Stimulated activated CD8-positive, alpha-beta memory T cell treated with anti-CD3 and anti-CD28 coated beads, Interleukin-15, amount 100 ng/mL, for 24 hours (primary cell): ENCODE results near the gene CCDC136.

Experiments
- DNase-seq: peaks from one replicate; pipeline ENCODE4 v3.0.0-alpha.2; 2020; ENCODE audit warnings: low read depth

CCDC136 gene

DNA sequence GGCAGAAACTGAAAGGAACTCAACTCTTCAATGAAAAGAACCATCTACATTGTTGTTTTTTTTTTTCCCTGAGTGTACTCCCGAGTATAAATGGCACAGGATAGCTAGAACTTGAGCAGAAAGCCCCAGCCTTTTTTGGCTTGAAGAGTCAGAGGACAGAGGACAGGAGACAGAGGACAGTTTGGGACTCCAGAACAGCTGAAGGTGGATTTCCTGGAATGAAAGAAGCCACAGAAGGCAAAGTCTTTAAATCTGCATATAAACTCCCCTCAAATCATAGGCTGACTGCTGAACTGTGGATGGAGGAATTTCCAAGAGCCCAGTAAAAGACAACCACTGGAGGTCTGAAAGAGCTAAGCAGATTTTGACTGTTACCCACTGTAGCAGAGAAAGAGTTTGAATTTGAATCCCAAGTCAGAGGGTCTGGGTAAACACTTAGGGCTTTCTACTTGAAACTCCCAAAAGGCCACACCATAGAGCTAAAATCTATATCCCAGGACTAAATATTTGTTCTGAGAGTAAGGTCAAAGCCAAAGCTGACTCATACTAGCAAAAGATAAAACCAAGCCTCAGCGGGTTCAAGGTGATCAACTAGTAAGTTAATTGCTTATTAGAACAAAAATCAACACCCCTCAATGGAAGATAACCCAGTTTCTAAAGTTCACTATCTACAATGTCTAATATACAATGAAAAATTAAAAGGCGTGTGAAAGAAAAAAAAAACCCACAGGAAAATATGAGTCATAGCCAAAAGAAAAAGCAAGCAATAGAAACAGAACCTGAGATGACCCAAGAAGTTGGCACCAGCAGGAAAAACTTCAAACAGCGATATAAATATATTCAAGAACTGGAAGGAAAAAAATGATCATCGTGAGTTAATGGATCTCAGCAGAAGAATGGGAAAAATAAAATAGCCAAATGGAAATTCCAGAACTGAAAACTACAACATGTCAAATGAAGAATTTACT, 14.3 kb upstream of the CCDC136 start:
- DNase-seq: no peak

DNA sequence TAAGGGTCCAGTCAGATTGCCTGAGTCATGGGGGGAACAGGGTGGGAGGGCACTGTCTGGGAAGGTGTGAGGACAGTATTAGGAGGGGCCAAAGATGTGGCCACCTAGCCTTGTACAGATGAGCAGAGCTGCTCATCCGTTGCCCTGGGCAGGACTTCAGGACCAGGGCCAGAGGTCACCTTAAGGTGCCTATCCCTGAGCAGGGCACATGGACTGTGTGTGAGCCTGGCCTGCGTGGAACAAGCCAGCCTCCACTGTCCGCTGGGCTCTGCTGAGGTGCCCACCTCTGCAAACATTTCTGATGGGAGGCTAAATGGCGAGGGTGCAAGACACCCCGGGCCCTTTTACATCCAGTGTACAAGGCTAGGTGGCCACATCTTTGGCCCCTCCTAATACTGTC, 12.8 kb upstream of the CCDC136 start:
- DNase-seq: no peak

DNA sequence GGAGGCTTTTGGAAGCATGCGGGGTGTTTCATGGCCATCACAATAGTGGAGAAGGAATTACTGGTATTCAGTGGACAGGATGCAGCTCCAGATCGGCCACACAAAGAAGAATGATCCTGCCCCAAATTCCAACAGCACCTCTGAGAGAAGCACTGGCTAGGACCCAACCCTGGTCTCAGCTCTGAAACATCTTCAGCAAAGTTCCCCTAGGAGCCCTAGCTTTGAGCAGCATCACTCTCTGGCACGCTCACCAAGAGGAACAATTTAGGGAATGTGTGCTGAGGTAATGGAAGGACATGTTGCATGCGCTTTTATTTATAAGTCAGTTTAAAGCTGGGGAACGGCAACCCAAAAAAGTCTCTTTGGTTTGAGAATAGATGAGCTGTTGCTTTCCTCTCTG, 10.6 kb upstream of the CCDC136 start:
- DNase-seq: no peak

DNA sequence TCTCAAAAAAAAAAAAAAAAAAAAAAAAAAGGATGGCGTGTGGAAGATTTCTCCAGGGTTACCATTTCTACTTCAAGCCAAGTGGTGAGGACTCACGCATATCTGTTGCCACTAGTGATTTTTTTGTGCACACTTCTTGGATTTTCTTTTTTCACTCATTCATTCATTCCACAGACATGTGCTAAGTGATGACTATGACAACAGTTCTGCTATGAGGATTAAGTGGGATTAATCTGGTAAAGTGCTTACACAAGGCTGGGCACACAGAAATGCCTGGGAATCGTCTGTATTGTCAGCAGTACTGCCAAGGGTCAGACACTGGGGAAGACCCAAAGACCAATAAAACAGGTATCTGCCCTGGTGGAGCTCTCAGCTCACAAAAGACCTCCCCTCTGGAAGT, 9.9 kb upstream of the CCDC136 start:
- no peak for DNase-seq

DNA sequence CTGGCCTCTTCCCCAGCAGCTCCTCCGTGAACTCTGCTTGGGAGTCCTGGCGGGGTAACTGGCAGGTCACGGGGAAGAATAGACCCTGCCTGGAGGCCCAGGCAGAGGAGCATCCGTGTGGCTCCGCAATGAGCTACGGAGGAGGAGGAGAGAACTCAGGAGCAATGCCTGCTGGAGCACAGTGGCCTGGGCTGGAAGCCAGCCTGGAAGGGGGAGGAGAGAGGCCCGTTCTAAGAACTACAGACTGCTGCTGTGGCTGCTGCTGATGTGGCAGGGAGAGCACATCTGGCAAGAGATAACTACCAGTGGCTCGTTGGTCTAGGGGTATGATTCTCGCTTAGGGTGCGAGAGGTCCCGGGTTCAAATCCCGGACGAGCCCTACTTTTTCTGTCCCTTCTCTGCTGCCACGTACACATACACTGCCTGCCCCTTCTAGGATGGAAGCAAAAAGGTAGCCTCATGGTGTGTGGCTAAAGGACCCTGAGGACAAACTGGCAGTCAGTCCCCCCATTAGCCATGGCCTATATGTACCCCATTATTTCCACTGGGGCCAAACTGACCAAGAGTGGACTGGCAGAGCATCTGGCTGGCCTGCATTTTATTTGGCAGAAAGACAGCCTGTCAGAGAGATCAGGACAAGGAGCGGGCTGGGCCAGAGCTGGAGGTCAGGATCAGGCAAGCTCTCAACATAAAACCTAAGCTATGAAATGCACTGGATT, 8.5 kb upstream of the CCDC136 start:
- DNase-seq: no peak

DNA sequence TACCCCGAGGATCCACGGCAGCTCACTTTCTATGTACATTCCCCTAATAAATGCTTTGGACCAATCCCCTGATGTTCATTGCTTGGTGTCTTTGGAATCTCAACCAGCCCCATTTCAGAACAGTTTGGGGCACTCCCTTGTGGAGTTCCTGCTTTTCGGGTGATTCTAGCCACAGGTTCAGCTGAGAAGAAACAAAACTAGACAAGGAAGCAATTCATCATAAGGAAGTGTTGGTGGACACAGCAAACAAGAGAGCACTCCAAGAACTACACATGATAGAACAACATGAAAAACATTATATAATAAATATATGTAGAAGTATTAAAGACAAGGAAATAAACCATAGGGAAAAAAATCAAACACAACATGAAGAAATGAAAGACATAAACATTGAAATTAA, 6.0 kb upstream of the CCDC136 start:
- no peak for DNase-seq

DNA sequence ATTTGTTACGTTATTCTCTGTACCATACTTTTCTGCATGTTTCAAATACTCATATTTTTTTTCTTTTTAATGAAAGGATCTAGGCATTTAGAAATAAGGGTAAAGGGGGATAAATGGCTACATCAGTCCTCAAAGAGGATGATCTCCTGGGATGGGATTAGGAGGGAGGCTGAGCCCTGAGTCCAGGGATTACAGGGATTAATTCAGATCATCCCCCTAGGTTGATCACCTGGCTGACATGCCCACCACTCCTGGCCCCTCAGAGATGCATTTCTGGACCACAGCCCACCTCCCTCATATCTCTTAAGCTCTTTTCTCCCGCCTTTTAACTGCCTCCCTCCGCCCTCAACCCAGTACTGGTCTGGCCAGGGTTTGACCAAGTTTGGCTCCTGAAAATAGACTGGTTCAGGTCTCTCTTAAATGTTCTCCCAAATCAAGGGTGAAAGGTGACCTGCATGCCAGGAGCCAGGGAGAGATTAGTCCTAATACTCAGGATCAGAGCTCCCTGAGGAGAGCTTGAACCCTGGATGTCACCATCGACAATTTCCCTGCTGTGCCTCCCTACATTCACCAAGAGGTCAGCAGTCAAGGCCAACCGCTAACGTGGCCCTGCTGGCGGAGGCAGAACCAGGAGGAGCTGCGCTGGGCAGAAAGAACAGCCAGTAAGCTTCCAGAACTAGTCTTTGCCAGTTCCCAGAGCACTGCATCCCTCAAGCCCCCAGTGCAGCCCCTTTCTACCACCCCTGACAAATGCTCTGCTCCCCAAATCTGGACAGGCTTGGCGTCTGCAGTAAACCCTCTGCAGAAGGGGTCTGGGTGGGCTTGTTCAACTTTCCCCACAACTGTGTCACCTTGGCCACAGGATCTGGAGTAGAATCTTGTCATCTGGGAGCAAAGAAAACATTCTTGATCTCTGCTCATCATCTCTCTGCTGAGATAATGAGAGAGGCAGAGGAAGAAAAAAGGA, 3.0 kb upstream of the CCDC136 start:
- no peak for DNase-seq

DNA sequence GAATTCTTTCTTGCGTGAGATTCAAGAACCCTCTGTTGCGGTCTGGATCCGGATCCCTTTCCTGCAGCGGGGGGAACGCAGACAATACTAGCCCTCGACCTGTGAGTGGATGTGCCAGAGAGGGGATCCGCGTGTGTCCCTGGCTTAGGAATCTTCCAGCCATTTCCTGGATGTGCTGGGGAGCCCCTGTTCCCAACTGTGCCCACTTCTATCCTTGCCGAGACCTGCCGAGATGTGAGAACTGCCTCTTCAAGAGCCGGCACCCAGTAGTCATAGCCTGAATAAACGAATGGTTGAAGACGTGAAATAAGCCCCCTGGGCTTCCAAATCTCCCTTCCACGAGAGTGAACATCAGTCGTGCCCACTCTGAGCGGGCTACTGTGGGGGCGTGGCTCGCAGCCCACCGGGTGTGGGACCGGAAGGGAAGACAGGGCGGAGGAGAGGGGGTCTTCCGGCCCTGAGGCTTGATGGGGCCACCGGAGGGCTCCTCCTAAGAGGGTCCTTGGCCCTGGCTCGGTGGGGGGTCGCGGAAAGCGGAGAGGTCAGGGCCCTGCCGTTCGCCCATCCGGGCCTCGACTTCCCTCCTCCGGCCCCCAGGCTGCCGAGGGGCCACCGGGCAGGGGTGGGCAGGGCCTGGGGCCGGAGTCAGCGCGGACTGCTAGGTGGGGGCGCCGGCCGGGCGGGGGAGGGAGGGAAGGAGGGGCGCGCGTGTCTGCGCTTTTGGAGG, 1.3 kb upstream of the CCDC136 start:
- DNase-seq: no peak

DNA sequence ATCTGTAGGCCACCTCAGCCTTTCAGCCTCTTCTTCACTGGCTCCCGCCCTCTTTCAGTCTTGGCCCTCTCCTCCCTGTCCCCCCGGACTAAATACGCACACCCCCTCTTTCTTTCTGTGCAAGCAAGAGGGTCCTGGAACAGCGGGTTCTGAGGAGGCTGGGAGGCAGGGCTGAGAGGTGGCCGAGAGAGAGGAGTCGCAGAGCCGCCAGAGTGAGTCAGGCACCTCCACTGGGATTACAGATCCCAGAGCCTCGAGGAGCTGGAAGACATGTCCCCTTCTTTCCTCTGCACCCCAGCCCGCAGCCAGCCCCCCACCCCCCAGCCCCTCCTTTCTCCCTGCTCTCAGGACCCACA, 182 bp downstream of the CCDC136 start:
- DNase-seq: no peak

DNA sequence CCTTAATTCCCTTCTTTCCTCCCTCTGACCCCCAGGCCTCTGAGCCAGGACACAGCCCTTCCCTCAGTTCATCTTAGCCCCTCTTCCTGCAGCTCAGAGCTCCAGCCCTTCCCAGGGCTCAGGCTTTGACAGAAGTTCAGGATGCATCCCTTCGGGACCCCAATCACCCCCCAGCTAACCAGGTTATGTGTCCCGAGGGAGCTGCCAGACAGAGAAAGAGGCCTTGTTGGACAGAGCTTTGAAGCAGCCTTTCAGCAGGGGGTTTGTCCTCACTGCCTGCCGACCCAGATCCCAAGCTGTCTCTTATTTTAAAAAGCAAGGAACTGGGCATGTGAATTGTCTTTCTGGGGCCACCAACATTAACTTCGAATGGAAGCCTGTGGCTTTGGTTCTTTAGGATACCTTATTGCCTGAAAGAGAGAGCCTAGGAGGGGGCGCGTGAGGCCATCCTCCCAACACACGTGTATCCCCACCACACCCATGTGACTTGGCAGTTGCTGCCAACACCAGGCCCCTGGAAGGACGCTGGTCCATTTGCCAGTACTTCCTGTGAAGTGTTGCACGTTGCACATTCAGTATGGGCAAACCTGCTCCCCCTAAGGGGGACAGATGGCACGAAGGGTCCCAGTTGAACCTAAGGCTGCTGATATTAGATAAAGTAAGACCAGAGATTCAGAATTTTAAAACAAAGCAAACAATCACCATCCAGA, 858 bp downstream of the CCDC136 start:
- no peak for DNase-seq

DNA sequence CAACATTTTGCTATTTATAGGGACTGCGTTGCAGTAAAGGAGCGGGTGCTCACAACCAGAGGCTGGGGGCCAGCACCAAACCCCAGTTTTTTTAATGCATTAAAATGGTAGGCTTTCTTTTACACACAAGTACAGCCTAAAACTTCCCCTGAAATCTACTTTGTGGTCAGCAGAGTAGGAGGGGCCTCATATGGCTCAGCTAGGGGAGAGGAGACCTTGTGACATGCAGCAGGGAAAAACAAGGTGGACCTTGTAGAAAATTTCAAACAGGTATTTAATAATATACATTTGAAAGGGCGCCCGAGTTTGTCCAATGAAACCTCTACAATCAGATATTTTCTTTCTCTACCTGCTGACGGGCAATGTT, 1.4 kb downstream of the CCDC136 start:
- DNase-seq: no peak

DNA sequence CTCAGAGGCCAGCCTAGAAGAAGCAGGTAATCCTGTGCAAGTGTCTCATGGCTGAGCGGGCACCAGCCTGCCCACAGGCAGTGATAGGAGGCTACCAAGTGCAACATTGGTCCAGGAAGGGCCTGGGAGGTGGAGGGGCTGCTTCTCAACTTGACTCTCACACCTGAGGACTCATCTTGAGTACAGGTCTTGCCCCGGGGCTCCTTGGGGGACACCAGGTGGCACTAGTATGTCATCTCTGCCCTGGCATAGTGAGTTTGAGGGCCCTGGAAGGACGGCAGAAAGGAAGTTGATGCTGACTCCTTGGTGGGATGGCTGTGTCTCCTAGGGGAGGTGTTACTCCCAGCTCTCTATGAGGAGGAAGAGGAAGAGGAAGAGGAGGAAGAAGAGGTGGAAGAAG, 2.3 kb downstream of the CCDC136 start:
- no peak for DNase-seq

DNA sequence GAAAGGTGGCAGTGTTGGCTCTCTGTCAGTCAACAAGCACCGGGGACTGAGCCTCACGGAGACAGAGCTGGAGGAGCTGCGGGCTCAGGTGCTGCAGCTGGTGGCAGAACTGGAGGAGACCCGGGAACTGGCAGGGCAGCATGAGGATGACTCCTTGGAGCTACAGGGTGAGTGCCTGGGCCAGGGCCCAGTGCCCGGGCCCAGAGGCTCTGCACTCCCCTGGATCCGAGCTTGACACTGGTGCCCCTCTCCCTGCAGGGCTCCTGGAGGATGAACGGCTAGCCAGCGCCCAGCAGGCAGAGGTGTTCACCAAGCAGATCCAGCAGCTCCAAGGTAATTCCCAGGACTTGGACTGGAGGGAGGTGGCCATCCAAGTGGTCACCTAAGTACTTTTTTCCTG, 2.7 kb downstream of the CCDC136 start:
- DNase-seq: no peak

DNA sequence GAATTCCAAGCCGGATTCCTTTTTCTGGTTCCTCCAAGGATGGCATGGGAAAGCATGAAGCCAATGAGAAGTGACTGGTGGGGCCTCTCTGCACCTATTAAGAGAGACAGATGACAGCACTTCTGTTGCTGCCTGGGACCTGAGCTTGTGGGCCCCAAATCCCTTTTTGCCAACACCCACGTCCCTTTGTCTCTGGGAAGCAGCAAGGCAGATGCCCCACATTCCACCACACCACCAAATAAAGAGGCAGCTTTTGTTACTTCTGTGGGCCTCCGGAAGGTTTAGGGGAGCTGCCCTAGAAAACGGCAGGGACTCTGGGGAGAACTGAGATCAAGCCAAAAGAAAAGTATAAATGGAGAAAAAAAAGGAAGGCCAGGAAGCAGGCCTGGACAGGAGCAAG, 3.4 kb downstream of the CCDC136 start:
- DNase-seq: no peak

DNA sequence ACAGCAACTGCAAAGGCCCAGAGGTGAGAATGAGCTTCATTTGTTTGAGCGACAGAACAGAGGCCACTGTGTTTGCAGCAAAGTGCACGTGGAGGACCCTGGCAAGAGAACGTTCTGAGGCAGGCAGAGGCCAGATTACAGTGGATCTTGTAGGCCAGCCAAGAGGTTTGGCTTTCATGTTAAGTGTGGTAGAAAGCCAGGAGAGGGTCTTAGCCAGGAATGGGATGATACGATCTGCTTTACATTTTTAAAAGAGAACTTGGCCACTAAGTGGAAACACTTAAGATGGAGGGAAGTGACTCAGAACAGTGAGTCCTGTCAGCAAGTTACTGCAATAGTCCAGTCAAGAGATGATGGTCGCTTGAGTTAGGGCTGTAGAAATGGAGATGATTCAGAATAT, 4.6 kb downstream of the CCDC136 start:
- DNase-seq: no peak

DNA sequence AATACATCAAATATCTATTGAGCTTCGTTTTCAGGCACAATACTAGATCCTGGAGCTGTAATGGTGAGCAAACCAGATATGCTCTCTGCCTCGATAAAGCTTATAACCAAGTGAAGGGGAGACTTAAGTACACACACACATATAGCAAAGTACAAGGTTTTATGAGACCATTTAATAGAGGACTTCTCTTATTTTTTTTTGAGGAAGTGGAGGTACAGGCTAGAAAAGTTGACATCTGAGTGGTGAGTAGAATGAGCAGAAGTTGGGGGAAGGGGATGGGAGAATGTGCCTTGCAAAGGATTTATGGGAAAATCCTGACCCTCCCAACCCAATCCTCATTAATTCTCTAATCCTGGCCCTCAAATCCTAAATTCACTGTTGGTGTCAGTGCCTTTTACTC, 7.7 kb downstream of the CCDC136 start:
- DNase-seq: no peak

DNA sequence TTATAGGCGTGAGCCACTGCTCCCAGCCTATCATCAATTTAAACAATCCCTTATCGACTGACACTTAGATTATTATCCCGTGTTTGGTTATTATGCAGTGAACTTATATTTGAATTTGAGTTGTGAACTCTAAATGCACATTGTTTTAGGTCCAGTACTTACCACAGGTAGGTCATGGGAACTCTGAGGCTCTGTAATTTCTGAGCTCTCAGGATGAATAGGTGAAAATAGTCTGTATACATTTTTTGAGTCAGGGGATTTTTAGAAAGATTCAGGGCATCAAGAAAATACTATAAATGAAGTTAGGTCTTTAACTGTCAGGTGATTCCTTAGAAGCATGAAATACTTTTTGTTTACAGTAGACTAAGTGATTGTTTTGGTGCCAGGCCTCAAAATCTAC, 8.8 kb downstream of the CCDC136 start:
- no peak for DNase-seq

DNA sequence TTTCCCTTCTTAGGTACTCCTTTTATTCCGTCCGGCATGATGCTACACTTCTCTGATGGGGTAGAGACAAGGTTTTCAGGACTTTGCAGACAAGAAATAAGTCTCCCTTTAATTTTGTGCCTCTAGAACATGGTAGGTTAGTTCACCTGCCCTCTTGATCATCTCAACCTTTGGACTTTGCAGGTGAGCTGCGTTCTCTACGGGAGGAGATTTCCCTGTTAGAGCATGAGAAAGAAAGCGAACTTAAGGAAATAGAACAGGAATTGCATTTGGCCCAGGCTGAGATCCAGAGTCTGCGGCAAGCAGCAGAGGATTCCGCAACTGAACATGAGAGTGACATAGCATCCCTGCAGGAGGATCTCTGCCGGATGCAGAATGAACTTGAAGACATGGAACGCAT, 9.2 kb downstream of the CCDC136 start:
- DNase-seq: no peak

DNA sequence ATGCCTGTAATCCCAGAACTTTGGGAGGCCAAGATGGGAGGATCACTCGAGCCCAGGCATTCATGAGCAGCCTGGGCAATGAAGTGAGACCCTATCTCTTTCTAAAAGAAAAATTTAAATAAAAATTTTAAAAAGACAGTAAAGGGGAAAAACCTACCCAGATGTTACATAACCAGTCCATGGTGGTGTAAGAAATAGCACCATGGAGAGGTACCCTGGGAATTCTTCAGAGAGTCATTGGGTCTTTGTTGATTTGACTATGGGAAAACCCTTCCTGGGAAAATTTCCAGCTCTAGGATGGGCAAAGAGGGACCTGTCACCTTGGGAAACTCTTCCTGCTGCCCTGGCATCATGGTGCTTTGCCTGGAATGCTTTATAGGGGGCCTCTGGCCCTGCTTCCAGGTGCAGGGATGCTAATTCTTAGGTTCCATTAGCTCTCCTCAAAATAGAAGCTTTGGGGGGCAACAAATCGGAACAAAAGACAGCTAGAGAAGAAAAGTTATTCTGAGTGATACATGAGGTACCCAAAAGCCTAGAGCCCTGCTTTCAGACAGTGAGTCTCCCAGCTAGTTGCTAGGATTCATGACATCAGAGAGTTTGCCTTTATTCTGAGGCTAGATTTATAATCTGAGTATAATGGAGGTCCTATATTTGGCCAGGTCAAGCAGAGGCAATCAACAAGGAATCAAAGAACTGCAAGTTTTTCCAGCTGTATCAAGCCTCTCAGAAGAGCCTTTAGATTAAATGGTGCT, 10.1 kb downstream of the CCDC136 start:
- no peak for DNase-seq

DNA sequence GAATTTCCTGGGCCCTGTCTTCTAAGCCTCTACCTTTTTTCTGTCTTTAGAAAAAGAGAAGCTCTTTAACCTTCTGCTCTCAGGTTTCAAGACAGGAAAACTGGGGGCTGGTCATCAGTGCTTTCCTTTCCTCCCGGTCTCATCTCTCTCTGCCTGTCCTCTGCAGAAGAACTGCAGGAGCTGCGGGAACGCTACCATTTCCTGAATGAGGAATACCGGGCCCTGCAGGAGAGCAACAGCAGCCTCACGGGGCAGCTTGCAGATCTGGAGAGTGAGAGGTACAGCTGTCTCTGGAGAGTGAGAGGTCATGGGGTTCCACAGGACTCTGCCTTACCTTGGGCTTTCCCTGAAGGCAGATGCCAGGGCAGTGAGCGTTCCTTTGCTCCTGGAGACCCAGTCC, 12.7 kb downstream of the CCDC136 start:
- DNase-seq: no peak
